HFFc6 (cell line): ENCODE measurements around the gene PTPN22. TPM values are rescaled to one million over a fixed set of nuclear protein-coding genes. Genes with fewer than 3 reads are reported as not detected.

Experiments
- DNase-seq: peaks from one replicate; pipeline ENCODE4 v3.0.0-alpha.2; 2018
- H3K27ac Mint-ChIP-seq: 2 replicates; pipeline ENCODE4 v1.8.0; 2020; ENCODE audit warnings: mild to moderate bottlenecking, mixed read lengths
- H3K27me3 Mint-ChIP-seq: 2 replicates; pipeline ENCODE4 v1.8.0; 2021; ENCODE audit warnings: mild to moderate bottlenecking, moderate library complexity, mixed read lengths; ENCODE audit not compliant: insufficient read depth
- H3K36me3 Mint-ChIP-seq: 2 replicates; pipeline ENCODE4 v1.8.0; 2021; ENCODE audit warnings: low read depth, mixed read lengths
- H3K4me1 Mint-ChIP-seq: 2 replicates; pipeline ENCODE4 v1.8.0; 2020; ENCODE audit warnings: low read depth, mixed read lengths
- H3K4me3 Mint-ChIP-seq: 2 replicates; pipeline ENCODE4 v1.8.0; 2020; ENCODE audit warnings: mild to moderate bottlenecking, moderate library complexity, mixed read lengths
- H3K9me3 Mint-ChIP-seq: 2 replicates; pipeline ENCODE4 v1.8.0; 2020; ENCODE audit warnings: mild to moderate bottlenecking, mixed read lengths
- total RNA-seq, 6 experiments: library from RNA; stranded (reverse); fragmentation: NEBNext Ultra II Directional; extraction: Animal tissue kit (Norgen Biotek cat#: 25700); gene quantifications; 2 replicates in 1 of 6; 3 replicates in 5 of 6; pipeline ENCODE4 v1.2.3, GENCODE V29; 2021
- TF ChIP-seq, protein P1 (sequence below): fragments of 200-600 bp; sonication (generic); IDR thresholded peaks from 2 replicates; pipeline ENCODE4 v1.5.0; 2021; ENCODE audit warnings: antibody characterized with exemption, mild to moderate bottlenecking

The PTPN22 gene
- total RNA-seq, 6 experiments from 2014 or later: 0.71 to 1.3 (median 1.0) TPM

DNA sequence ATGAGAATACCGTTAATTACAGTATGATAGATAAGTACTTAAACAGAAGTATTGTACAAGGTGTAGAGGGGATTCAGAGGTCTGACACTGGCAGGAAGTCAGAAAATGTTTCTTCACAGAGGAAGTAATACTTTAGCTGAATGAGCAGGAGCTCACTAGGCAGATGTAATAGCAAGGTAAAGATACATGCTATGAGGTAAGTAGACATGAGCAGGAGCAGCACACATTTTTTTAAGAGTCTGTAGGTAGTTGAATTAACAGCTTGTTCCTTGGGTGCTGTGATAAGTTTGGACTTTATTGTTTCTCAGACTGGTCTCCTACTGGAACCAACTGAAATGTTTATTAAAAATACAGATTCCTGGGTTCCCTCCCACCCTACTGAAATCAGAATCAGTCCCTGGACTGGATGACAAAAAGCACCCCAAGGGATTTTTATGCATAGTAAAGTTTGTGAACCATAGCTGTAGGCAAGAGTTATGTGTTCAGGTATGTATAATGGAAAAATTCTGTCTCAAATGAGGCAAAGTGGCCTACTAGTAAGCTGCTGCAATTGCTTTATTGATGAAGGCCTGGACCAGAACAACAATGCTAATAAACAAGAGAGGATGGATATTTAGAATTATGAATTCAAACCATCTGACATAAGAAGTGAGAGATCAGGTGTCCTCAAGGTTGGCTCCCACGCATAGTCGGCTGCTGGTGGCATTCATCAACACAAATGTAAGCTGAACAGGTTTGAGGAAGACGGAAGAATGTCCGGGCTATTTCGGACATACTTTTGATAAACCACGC lies 32.2 kb upstream of the PTPN22 start:
- H3K36me3 Mint-ChIP-seq: peaks cover 29% of the 10 kb centered on the region
- peak; percentile 0 for DNase-seq
- peaks cover 36% of the 10 kb centered on the region for H3K4me1 Mint-ChIP-seq
- no peaks in the 10 kb centered on the region for H3K9me3 Mint-ChIP-seq
- TF ChIP-seq, protein P1, sequence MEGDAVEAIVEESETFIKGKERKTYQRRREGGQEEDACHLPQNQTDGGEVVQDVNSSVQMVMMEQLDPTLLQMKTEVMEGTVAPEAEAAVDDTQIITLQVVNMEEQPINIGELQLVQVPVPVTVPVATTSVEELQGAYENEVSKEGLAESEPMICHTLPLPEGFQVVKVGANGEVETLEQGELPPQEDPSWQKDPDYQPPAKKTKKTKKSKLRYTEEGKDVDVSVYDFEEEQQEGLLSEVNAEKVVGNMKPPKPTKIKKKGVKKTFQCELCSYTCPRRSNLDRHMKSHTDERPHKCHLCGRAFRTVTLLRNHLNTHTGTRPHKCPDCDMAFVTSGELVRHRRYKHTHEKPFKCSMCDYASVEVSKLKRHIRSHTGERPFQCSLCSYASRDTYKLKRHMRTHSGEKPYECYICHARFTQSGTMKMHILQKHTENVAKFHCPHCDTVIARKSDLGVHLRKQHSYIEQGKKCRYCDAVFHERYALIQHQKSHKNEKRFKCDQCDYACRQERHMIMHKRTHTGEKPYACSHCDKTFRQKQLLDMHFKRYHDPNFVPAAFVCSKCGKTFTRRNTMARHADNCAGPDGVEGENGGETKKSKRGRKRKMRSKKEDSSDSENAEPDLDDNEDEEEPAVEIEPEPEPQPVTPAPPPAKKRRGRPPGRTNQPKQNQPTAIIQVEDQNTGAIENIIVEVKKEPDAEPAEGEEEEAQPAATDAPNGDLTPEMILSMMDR: no peak
- no peaks in the 10 kb centered on the region for H3K27me3 Mint-ChIP-seq
- H3K27ac Mint-ChIP-seq: peak overlapping the region; percentile 97
- peak overlapping the region; percentile 89 for H3K4me3 Mint-ChIP-seq

DNA sequence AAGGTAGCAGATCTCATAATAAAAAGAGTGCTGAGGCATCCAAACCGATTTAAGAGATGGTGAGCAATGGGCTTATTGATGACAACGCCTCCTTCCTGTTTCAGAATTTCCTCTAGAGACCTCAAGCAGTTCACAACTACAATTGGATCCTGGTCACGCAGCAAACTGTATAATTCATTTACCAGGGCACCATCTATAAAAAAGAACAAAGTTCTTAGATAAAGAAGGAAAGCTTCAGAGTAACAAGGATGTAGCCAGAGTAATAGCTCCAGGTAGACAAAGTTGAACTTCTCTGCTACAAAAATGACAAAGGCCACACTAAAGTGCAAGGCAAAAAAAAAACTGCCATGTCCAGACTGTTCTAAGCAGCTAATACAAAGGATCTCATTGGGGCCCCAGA lies 29.7 kb upstream of the PTPN22 start:
- TF ChIP-seq, protein P1: no peak
- H3K4me3 Mint-ChIP-seq: no peak overlapping the region
- H3K36me3 Mint-ChIP-seq: peaks cover 42% of the 10 kb centered on the region
- peaks cover 41% of the 10 kb centered on the region for H3K4me1 Mint-ChIP-seq
- H3K27ac Mint-ChIP-seq: no peak overlapping the region
- DNase-seq: no peak
- H3K27me3 Mint-ChIP-seq: no peaks in the 10 kb centered on the region
- H3K9me3 Mint-ChIP-seq: no peaks in the 10 kb centered on the region

DNA sequence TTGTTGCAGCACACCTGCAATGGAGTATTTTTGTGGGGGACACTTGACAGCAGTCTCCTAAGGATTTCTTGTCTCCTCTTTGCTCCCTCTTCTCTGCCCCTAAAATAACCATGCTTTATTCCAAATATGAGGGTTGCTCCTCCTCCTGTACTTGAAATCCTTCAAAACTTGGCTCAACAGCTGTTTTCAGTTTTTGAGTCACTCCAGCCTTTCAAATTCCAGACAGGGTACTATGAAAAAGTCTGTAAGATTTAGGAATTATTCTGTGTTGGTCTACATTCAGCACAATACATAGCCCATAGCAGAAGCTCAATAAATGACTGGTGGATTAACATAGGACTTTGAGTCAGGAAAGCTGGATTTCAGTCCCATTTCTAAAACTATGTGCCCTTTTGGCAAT lies 27.6 kb upstream of the PTPN22 start:
- Mint-ChIP-seq H3K27ac (no peak overlapping the region), H3K4me3 (no peak overlapping the region), H3K9me3 (no peaks in the 10 kb centered on the region), H3K36me3 (peaks cover 56% of the 10 kb centered on the region), H3K4me1 (peaks cover 40% of the 10 kb centered on the region), H3K27me3 (no peaks in the 10 kb centered on the region)
- DNase-seq: no peak
- TF ChIP-seq, protein P1: no peak

DNA sequence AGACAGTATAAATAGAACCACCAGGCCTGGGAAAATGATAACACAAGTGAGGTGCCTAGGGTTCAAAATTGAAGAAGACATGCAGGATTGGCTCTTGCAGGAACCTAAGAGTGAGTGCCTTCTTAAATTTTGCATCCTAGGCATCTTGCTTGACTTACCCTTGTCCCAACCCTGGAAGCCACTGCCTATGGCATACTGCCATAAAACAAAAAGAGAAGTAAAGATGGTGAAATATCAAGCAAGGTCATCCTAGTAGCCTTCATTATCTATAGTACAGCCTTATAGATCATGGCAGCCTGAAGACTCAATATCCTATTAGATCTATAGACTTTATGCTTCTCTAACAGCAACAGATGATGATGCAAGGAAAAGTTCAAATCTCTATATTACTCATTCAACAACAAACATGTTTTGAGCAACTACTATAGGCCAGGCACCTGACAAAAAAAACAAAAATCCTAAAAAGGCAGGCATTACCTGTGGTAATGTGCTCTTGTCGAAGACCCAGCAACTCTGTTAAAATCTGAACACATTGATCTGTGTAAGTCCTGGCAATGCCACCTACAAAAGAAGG lies 26.8 kb upstream of the PTPN22 start:
- Mint-ChIP-seq H3K4me1 (peaks cover 32% of the 10 kb centered on the region), H3K9me3 (no peaks in the 10 kb centered on the region), H3K27ac (no peak overlapping the region), H3K27me3 (no peaks in the 10 kb centered on the region), H3K4me3 (no peak overlapping the region), H3K36me3 (peaks cover 62% of the 10 kb centered on the region)
- no peak for DNase-seq
- TF ChIP-seq, protein P1: no peak

DNA sequence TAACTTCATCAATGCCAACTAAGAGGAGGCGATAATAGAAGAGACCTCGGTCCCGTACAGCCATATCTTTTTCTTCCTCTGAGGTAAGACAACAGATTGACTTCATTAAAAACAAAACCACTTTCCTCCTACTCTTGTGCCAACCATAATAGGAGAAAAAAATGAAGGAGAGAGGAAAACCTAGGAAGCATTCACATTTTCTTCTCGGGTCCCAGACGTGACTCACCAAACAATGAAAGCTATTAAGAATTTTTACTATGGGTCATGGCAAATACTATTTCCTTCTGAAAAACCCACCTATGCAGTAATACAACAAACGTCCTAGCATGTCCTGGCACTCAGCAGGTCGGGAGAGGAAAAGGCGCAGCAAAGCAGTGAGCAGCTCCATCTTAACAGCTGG lies 24.4 kb upstream of the PTPN22 start:
- H3K4me1 Mint-ChIP-seq: peaks cover 22% of the 10 kb centered on the region
- TF ChIP-seq, protein P1: no peak
- no peaks in the 10 kb centered on the region for H3K27me3 Mint-ChIP-seq
- no peak for DNase-seq
- no peaks in the 10 kb centered on the region for H3K9me3 Mint-ChIP-seq
- H3K27ac Mint-ChIP-seq: no peak overlapping the region; the same call in 1 of the 2 replicates
- H3K4me3 Mint-ChIP-seq: no peak overlapping the region
- H3K36me3 Mint-ChIP-seq: peaks cover 50% of the 10 kb centered on the region
